Fibroblast of lung (primary cell): ENCODE measurements around the gene KIAA1671. TPM values are rescaled to one million over a fixed set of nuclear protein-coding genes. Genes with fewer than 3 reads are reported as not detected.

Source experiments
- DNase-seq, 2 donors: peaks; one replicate each; pipeline versions ENCODE4 v3.0.0 to v3.0.0-alpha.2; 2010; ENCODE audit warnings: low read depth in 2 of 2
- H2AFZ ChIP-seq: 2 replicates; pipeline ENCODE4 v1.5.1; 2012; ENCODE audit warnings: low read length, control low read depth, inconsistent platforms
- H3K27ac ChIP-seq: 2 replicates; pipeline ENCODE4 v1.5.1; 2011; ENCODE audit warnings: low read length, control low read depth; ENCODE audit not compliant: insufficient read depth
- H3K27me3 ChIP-seq: 2 replicates; pipeline ENCODE4 v1.5.1; 2011; ENCODE audit warnings: mild to moderate bottlenecking, low read length; ENCODE audit not compliant: control insufficient read depth, insufficient read depth
- H3K36me3 ChIP-seq: 2 replicates; pipeline ENCODE4 v1.5.1; 2011; ENCODE audit warnings: low read length; ENCODE audit not compliant: control insufficient read depth, insufficient read depth
- H3K4me1 ChIP-seq: 2 replicates; pipeline ENCODE4 v1.5.1; 2011; ENCODE audit warnings: low read length; ENCODE audit not compliant: control insufficient read depth, insufficient read depth; ENCODE audit errors: extremely low read depth
- H3K4me2 ChIP-seq: 2 replicates; pipeline ENCODE4 v1.5.1; 2011; ENCODE audit warnings: low read length, control low read depth; ENCODE audit not compliant: insufficient read depth; ENCODE audit errors: extremely low read depth
- H3K4me3 ChIP-seq, 4 experiments: fragments of 200-600 bp in 1 of 4; sonication (generic) in 1 of 4; replicated peaks in 1 of 4; 2 replicates each; pipeline ENCODE4 v1.5.1; 2011 to 2016; ENCODE audit warnings: low read length in 4 of 4, low read depth in 3 of 4, mild to moderate bottlenecking in 3 of 4, control low read depth in 2 of 4, inconsistent platforms in 1 of 4, mixed read lengths in 1 of 4; ENCODE audit not compliant: insufficient read depth in 1 of 4; ENCODE audit errors: control extremely low read depth in 1 of 4
- H3K79me2 ChIP-seq: 2 replicates; pipeline ENCODE4 v1.5.1; 2012; ENCODE audit warnings: mild to moderate bottlenecking, low read length, inconsistent platforms; ENCODE audit not compliant: control insufficient read depth, insufficient read depth
- H3K9ac ChIP-seq: 2 replicates; pipeline ENCODE4 v1.5.1; 2011; ENCODE audit warnings: mild to moderate bottlenecking, low read length, control low read depth; ENCODE audit not compliant: insufficient read depth
- H3K9me3 ChIP-seq: 2 replicates; pipeline ENCODE4 v1.5.1; 2012; ENCODE audit warnings: low read depth, low read length; ENCODE audit not compliant: control insufficient read depth, insufficient read depth
- H4K20me1 ChIP-seq: 2 replicates; pipeline ENCODE4 v1.5.1; 2011; ENCODE audit warnings: low read length; ENCODE audit not compliant: control insufficient read depth, insufficient read depth; ENCODE audit errors: extremely low read depth
- EZH2 ChIP-seq: IDR thresholded peaks from 2 replicates; pipeline ENCODE4 v1.5.1; 2012; ENCODE audit warnings: low read length, control low read depth, mild to moderate bottlenecking; ENCODE audit errors: missing control alignments
- polyA plus RNA-seq, 2 donors: library from polyadenylated mRNA; depleted of rRNA in 1 of 2; stranded (reverse) in 1 of 2; unstranded in 1 of 2; fragments of >200 nt; gene quantifications; 2 replicates each; pipeline ENCODE4 v1.2.1, GENCODE V29; 2011 to 2012; ENCODE audit warnings: missing spikeins in 1 of 2
- total RNA-seq: library from RNA; depleted of rRNA; stranded (reverse); fragments of >200 nt; gene quantifications from 2 replicates; pipeline ENCODE4 v1.2.1, GENCODE V29; 2014
- TF ChIP-seq, protein P1 (sequence below), 2 donors: IDR thresholded peaks in 1 of 2; conservative IDR thresholded peaks in 1 of 2; 1 replicate in 1 of 2; 2 replicates in 1 of 2; pipeline ENCODE4 v1.5.1; 2011 to 2012; ENCODE audit warnings: low read length in 2 of 2, control low read depth in 1 of 2, inconsistent platforms in 1 of 2, low read depth in 1 of 2, mild to moderate bottlenecking in 1 of 2

The KIAA1671 gene
- total and polyA plus RNA-seq, 2 donors (not counting 1 experiment from before 2014, with no cell fraction given), result 0.34 to 1.3 TPM

DNA sequence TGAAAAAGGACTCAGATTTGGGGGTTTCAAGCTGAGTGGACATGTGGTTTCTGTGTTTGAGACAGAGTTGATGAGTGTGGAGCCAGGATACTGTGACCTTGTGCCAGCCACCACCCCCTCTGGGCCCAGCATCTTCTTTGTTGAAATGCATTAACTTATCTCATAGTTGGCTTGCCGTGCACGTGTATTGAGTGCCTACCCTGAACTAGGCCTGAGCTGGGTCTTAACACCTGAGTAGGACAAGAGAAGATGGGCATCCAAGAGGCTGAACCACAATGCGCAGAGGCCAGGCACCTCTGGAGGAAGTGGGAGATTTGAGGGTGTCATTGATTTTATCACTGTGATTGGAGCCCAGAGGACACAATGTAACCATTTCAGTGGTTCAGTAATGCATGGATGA, 129.6 kb downstream of the KIAA1671 start:
- no peak overlapping the region for H3K4me3 ChIP-seq
- DNase-seq, result no peak
- no peak overlapping the region for H3K4me2 ChIP-seq
- TF ChIP-seq EZH2, result no peak
- TF ChIP-seq, protein P1, sequence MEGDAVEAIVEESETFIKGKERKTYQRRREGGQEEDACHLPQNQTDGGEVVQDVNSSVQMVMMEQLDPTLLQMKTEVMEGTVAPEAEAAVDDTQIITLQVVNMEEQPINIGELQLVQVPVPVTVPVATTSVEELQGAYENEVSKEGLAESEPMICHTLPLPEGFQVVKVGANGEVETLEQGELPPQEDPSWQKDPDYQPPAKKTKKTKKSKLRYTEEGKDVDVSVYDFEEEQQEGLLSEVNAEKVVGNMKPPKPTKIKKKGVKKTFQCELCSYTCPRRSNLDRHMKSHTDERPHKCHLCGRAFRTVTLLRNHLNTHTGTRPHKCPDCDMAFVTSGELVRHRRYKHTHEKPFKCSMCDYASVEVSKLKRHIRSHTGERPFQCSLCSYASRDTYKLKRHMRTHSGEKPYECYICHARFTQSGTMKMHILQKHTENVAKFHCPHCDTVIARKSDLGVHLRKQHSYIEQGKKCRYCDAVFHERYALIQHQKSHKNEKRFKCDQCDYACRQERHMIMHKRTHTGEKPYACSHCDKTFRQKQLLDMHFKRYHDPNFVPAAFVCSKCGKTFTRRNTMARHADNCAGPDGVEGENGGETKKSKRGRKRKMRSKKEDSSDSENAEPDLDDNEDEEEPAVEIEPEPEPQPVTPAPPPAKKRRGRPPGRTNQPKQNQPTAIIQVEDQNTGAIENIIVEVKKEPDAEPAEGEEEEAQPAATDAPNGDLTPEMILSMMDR (conservative IDR thresholded peaks at IDR 0.05 in 1 of 2, IDR thresholded peaks at IDR 0.05 in 1 of 2; ENCODE audit: low read depth in 1 of 2, low read length in 2 of 2), result no peak
- H3K36me3 ChIP-seq, result no peaks in the 10 kb centered on the region
- no peaks in the 10 kb centered on the region for H3K27me3 ChIP-seq
- no peak overlapping the region for H3K9ac ChIP-seq
- H3K9me3 ChIP-seq, result no peaks in the 10 kb centered on the region
- H2AFZ ChIP-seq, result no peak overlapping the region
- no peaks in the 10 kb centered on the region for H3K4me1 ChIP-seq
- no peak overlapping the region for H3K27ac ChIP-seq
- no peaks in the 10 kb centered on the region for H3K79me2 ChIP-seq
- no peaks in the 10 kb centered on the region for H4K20me1 ChIP-seq

DNA sequence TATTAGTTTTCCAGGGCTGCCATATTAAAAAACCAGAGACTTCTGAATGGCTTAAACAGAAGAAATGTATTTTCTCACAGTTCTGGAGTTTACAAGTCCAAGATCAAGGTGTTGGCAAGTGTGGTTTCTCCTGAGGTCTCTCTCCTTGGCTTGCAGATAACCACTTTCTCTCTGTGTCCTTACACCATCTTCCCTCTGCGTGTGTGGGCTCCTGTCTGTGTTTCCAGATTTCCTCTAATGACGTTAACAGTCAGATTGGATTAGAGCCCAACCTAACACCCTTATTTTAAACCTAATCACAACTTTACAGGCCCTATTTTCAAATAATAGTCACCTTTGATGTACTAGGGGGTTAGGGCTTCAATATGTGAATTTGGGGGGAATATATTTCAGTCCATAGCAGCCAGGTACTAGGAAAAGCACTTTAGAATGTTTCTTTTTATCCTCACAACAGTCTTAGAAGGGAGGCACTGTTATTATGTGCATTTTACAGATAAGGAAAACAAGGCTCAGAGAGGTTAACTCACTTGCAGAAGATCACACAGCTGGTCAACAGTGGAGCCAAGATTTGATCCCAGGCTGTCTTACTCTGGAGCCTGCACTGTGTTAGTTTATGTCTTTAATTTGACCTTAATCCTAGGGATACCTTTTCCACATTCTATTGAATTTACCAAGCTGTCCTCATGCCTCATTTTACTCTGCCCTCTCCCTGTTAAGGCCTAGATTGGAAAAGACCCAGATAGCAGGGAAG, 130.7 kb downstream of the KIAA1671 start:
- Histone ChIP-seq H3K9me3 (no peaks in the 10 kb centered on the region), H3K4me2 (no peak overlapping the region), H3K4me3 (no peak overlapping the region), H3K9ac (no peak overlapping the region), H3K4me1 (no peaks in the 10 kb centered on the region), H3K27ac (no peak overlapping the region), H2AFZ (no peak overlapping the region), H3K27me3 (no peaks in the 10 kb centered on the region), H3K79me2 (no peaks in the 10 kb centered on the region), H4K20me1 (no peaks in the 10 kb centered on the region), H3K36me3 (no peaks in the 10 kb centered on the region)
- no peak for DNase-seq
- TF ChIP-seq EZH2, result no peak
- TF ChIP-seq, protein P1 (conservative IDR thresholded peaks at IDR 0.05 in 1 of 2, IDR thresholded peaks at IDR 0.05 in 1 of 2; ENCODE audit: low read depth in 1 of 2, low read length in 2 of 2), result no peak

DNA sequence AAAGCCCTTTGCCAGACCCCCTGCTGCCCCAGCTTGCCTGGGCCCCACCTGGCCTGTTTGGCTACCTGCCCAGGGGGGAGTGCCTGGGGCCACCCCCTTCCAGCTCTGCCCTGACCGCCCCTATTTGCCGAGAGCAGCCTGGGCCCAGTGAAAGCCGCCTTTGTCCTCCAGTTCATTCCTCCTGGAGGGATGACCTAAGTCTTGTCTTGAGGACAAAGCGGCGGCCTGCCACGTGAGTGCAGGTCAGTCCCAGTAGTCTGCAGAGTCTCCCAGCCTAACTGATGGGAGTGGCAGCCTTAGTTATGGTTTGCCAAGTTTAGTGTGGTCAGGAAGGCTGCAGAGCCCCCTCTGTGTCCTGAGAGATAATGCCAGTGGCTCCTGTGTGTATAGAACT, 131.3 kb downstream of the KIAA1671 start:
- Histone ChIP-seq H2AFZ (no peak overlapping the region), H3K27me3 (no peaks in the 10 kb centered on the region), H3K27ac (no peak overlapping the region), H3K79me2 (no peaks in the 10 kb centered on the region), H3K4me1 (no peaks in the 10 kb centered on the region), H4K20me1 (no peaks in the 10 kb centered on the region), H3K36me3 (no peaks in the 10 kb centered on the region), H3K4me2 (no peak overlapping the region), H3K9me3 (no peaks in the 10 kb centered on the region), H3K9ac (no peak overlapping the region), H3K4me3 (no peak overlapping the region)
- DNase-seq, result no peak
- TF ChIP-seq EZH2, result no peak
- TF ChIP-seq, protein P1 (conservative IDR thresholded peaks at IDR 0.05 in 1 of 2, IDR thresholded peaks at IDR 0.05 in 1 of 2; ENCODE audit: low read depth in 1 of 2, low read length in 2 of 2), result no peak
